HepG2 (cell line): ENCODE data around the gene STOML1. TPM values are rescaled to one million over a fixed set of nuclear protein-coding genes. Genes with fewer than 3 reads are reported as not detected.

Source experiments
- ATAC-seq: fragments of 200-7000 bp; cut with Tn5 transposase; 3 replicates; pipeline ENCODE4 v1.9.1; 2020; ENCODE audit warnings: mild to moderate bottlenecking, moderate library complexity
- BruUV-seq: library from RNA; stranded (reverse); fragments of 400-500 nt; replicated peaks from 2 replicates; lab custom pipeline; 2021; lab: Mats Ljungman, UMichigan
- CTCF ChIA-PET: fragments of 300-600 bp; formaldehyde crosslinking; extraction: SDS; loops from one replicate; lab custom pipeline; 2021; ENCODE audit warnings: low total read pairs, inconsistent platforms, low intra/inter-chr PET ratio; lab: Yijun Ruan, JAX
- POLR2A ChIA-PET: fragments of 350-600 bp; sonication (Branson Sonifier 250); formaldehyde crosslinking; loops from one replicate; lab custom pipeline; 2020; ENCODE audit warnings: antibody characterized with exemption, inconsistent platforms; lab: Yijun Ruan, JAX
- DNase-seq: peaks from one replicate; pipeline ENCODE4 v3.0.0-alpha.2; 2015; ENCODE audit warnings: low spot score
- FAIRE-seq: peaks from 3 replicates; lab custom pipeline; 2011; peaks lifted over from hg19 to GRCh38; lab: Jason Lieb, UNC
- H2AFZ ChIP-seq: one replicate; pipeline ENCODE4 v1.6.1; 2011; ENCODE audit warnings: low read length, inconsistent platforms
- H3K27ac ChIP-seq: fragments of 300-600 bp; 3 replicates; pipeline ENCODE4 v1.8.0; 2011; ENCODE audit warnings: mixed run types, mild to moderate bottlenecking, mixed read lengths, low read length, inconsistent platforms; ENCODE audit not compliant: insufficient read depth; ENCODE audit errors: extremely low read length
- H3K27me3 ChIP-seq, 2 experiments: fragments of 200-600 bp in 1 of 2; 2 replicates in 1 of 2; 3 replicates in 1 of 2; pipeline versions ENCODE4 v1.6.0 to v1.8.0; 2011; ENCODE audit warnings: low read length in 2 of 2, mild to moderate bottlenecking in 2 of 2, moderate library complexity in 2 of 2, inconsistent platforms in 1 of 2; ENCODE audit not compliant: insufficient read depth in 2 of 2, control insufficient read depth in 1 of 2
- H3K36me3 ChIP-seq, 2 experiments: fragments of 200-600 bp in 1 of 2; replicated peaks in 1 of 2; 2 replicates in 1 of 2; 3 replicates in 1 of 2; pipeline versions ENCODE4 v1.5.1 to v1.8.0; 2011; ENCODE audit warnings: low read length in 2 of 2, inconsistent platforms in 1 of 2; ENCODE audit not compliant: insufficient read depth in 2 of 2, control insufficient read depth in 1 of 2
- H3K4me1 ChIP-seq: 2 replicates; pipeline ENCODE4 v1.5.1; 2012; ENCODE audit warnings: low read length, inconsistent platforms; ENCODE audit not compliant: insufficient read depth
- H3K4me2 ChIP-seq: 2 replicates; pipeline ENCODE4 v1.6.0; 2011; ENCODE audit warnings: low read depth, low read length, inconsistent platforms
- H3K4me3 ChIP-seq, 3 experiments: fragments of 200-600 bp in 1 of 3; sonication (generic), shearing (Covaris generic) in 1 of 3; replicated peaks in 1 of 3; 2 replicates each; pipeline ENCODE4 v1.5.1; 2011 to 2016; ENCODE audit warnings: low read length in 3 of 3, inconsistent platforms in 2 of 3, low read depth in 2 of 3, mild to moderate bottlenecking in 2 of 3, control low read depth in 1 of 3, mixed read lengths in 1 of 3; ENCODE audit not compliant: insufficient read depth in 1 of 3
- H3K79me2 ChIP-seq: one replicate; pipeline ENCODE4 v1.6.1; 2011; ENCODE audit warnings: low read length, inconsistent platforms; ENCODE audit not compliant: insufficient read depth
- H3K9ac ChIP-seq: 2 replicates; pipeline ENCODE4 v1.6.0; 2011; ENCODE audit warnings: mild to moderate bottlenecking, low read depth, low read length, inconsistent platforms; ENCODE audit not compliant: insufficient read depth
- H3K9me3 ChIP-seq: 2 replicates; pipeline ENCODE4 v1.5.1; 2012; ENCODE audit warnings: mild to moderate bottlenecking, low read length
- H4K20me1 ChIP-seq: 2 replicates; pipeline ENCODE4 v1.6.0; 2011; ENCODE audit warnings: inconsistent platforms, mild to moderate bottlenecking, low read length, moderate library complexity; ENCODE audit not compliant: insufficient read depth
- CC2D1A ChIP-seq: sonication (generic); formaldehyde crosslinking; IDR thresholded peaks from 2 replicates; pipeline ENCODE4 v1.8.1; 2023; ENCODE audit warnings: mild to moderate bottlenecking, missing genetic modification reagents
- EZH2 ChIP-seq: conservative IDR thresholded peaks from 2 replicates; pipeline ENCODE4 v1.6.1; 2012; ENCODE audit warnings: mild to moderate bottlenecking, low read depth, low read length, moderate library complexity
- FOXA1 ChIP-seq, 2 experiments: fragments of 450-650 bp in 1 of 2; sonication (generic) in 1 of 2; formaldehyde crosslinking in 1 of 2; IDR thresholded peaks; 2 replicates each; pipeline versions ENCODE4 v1.4.0 to v1.6.1; 2016 to 2020; ENCODE audit warnings: missing genetic modification reagents in 1 of 2
- GTF3A ChIP-seq: sonication (generic); formaldehyde crosslinking; conservative IDR thresholded peaks from 2 replicates; pipeline ENCODE4 v1.4.0; 2020; ENCODE audit warnings: mild to moderate bottlenecking, missing genetic modification reagents
- JUNB ChIP-seq: sonication (generic); formaldehyde crosslinking; IDR thresholded peaks from 2 replicates; pipeline ENCODE4 v1.8.0; 2022; ENCODE audit warnings: missing genetic modification reagents, mild to moderate bottlenecking, borderline replicate concordance
- KLF15 ChIP-seq: sonication (generic); formaldehyde crosslinking; IDR thresholded peaks from 2 replicates; pipeline ENCODE4 v1.8.1; 2023; ENCODE audit warnings: borderline replicate concordance, mild to moderate bottlenecking, inconsistent platforms, missing genetic modification reagents, mixed read lengths
- MBNL3 ChIP-seq: fragments of 250-450 bp; sonication (Bioruptor Pico); conservative IDR thresholded peaks from 2 replicates; pipeline ENCODE4 v1.8.0; 2022; ENCODE audit warnings: mild to moderate bottlenecking, inconsistent platforms
- MLX ChIP-seq: IDR thresholded peaks from 2 replicates; pipeline ENCODE4 v1.6.1; 2016
- POLR2A ChIP-seq, 2 experiments: IDR thresholded peaks; 2 replicates each; pipeline ENCODE4 v1.6.1; 2011; ENCODE audit warnings: low read depth in 2 of 2, low read length in 2 of 2, mild to moderate bottlenecking in 1 of 2, moderate library complexity in 1 of 2; ENCODE audit not compliant: insufficient read depth in 1 of 2
- RFXANK ChIP-seq: IDR thresholded peaks from 2 replicates; pipeline ENCODE4 v1.6.1; 2016
- SRSF9 ChIP-seq: fragments of 200-400 bp; formaldehyde crosslinking; IDR thresholded peaks from 2 replicates; pipeline ENCODE4 v1.6.1; 2018; ENCODE audit warnings: borderline replicate concordance, mild to moderate bottlenecking, low read depth, low read length; ENCODE audit not compliant: insufficient read depth, poor library complexity, severe bottlenecking
- STAG1 ChIP-seq: sonication (generic); formaldehyde crosslinking; IDR thresholded peaks from 2 replicates; pipeline ENCODE4 v1.4.0; 2020; ENCODE audit warnings: missing genetic modification reagents
- SUZ12 ChIP-seq: fragments of 150-350 bp; IDR thresholded peaks from 2 replicates; pipeline ENCODE4 v1.6.1; 2014; ENCODE audit warnings: low read depth, low read length
- ZNF253 ChIP-seq: sonication (generic); formaldehyde crosslinking; IDR thresholded peaks from 2 replicates; pipeline ENCODE4 v1.8.0; 2022; ENCODE audit warnings: mild to moderate bottlenecking, missing genetic modification reagents, borderline replicate concordance
- ZNF367 ChIP-seq: sonication (generic); formaldehyde crosslinking; IDR thresholded peaks from 2 replicates; pipeline ENCODE4 v1.4.0; 2020; ENCODE audit warnings: missing genetic modification reagents, borderline replicate concordance
- ZNF446 ChIP-seq: sonication (generic); formaldehyde crosslinking; IDR thresholded peaks from 2 replicates; pipeline ENCODE4 v1.5.0; 2020; ENCODE audit warnings: mild to moderate bottlenecking, missing genetic modification reagents
- ZNF644 ChIP-seq: IDR thresholded peaks from 2 replicates; pipeline ENCODE4 v1.6.1; 2016; ENCODE audit warnings: low read depth
- ZNF776 ChIP-seq: sonication (generic); formaldehyde crosslinking; IDR thresholded peaks from 2 replicates; pipeline ENCODE4 v1.4.0; 2020; ENCODE audit warnings: mild to moderate bottlenecking, missing genetic modification reagents
- ZNF841 ChIP-seq: sonication (generic); formaldehyde crosslinking; IDR thresholded peaks from 2 replicates; pipeline ENCODE4 v1.8.1; 2023; ENCODE audit warnings: missing genetic modification reagents, borderline replicate concordance
- WGBS: methylation state at CpG from one replicate; pipeline ENCODE4 v1.1.6; 2017; ENCODE audit warnings: low lambda C conversion rate; 5-methylcytosine and 5-hydroxymethylcytosine counted together
- in situ Hi-C: cut with HindIII; loops from 2 replicates; pipeline ENCODE4 v1.10.0; 2017; ENCODE audit warnings: low pct_unique_long_range_greater_than_20kb; ENCODE audit not compliant: extremely low pct_ligation_motif_present
- intact Hi-C: fragments of 100-400 bp; cut with micrococcal nuclease; formaldehyde crosslinking; loops from one replicate; pipeline ENCODE4 v1.10.0; 2022; ENCODE audit not compliant: unreplicated experiment
- polyA plus RNA-seq, 8 experiments: library from polyadenylated mRNA; depleted of rRNA in 3 of 8; stranded (reverse) in 7 of 8; unstranded in 1 of 8; fragments of >200 nt; fragmentation: Illumina TruSeq in 4 of 8; extraction: Trizol in 4 of 8; gene quantifications; 2 replicates each; pipeline versions ENCODE4 v1.2.1 to v1.2.3, GENCODE V29; 2011 to 2016; ENCODE audit warnings: low read depth in 4 of 8, missing spikeins in 1 of 8, mixed read lengths in 1 of 8; ENCODE audit not compliant: insufficient read depth in 1 of 8
- total RNA-seq, 5 experiments: library from RNA; depleted of rRNA; stranded (reverse); fragments of >200 nt; fragmentation: Illumina TruSeq; extraction: Trizol; gene quantifications; 2 replicates each; pipeline ENCODE4 v1.2.3, GENCODE V29; 2016; ENCODE audit warnings: low read depth in 1 of 5

Gene STOML1
- total and polyA plus RNA-seq, 2 of the 13 experiments (the other 11 are each of a cell fraction or from before 2014, with no cell fraction given) = 3.5 to 3.7 TPM

GRCh38 chr15:74022706-74023470, 30.8 kb upstream of the STOML1 start:
- no peaks in the 10 kb centered on the region for H3K4me1 ChIP-seq
- H3K27me3 ChIP-seq = no peaks in the 10 kb centered on the region
- FAIRE-seq (no peak), DNase-seq (no peak), ATAC-seq (no peak)
- intact Hi-C loops (no loop called here), in situ Hi-C loops (no loop called here)
- H4K20me1 ChIP-seq = no peaks in the 10 kb centered on the region
- POLR2A ChIA-PET = no interaction called here
- CTCF ChIA-PET = no interaction called here
- H3K4me3 ChIP-seq = no peak overlapping the region
- no peak for TF ChIP-seq POLR2A (IDR thresholded peaks at IDR 0.05; ENCODE audit: insufficient read depth in 1 of 2, low read depth in 2 of 2, low read length in 2 of 2)
- TF ChIP-seq ZNF841 (CRISPR knock-in tag) = no peak
- no peak for TF ChIP-seq CC2D1A (CRISPR knock-in tag)
- no peak for TF ChIP-seq RFXANK (CRISPR knock-in tag)
- no peak for TF ChIP-seq ZNF644 (CRISPR knock-in tag)
- no peak for TF ChIP-seq FOXA1 (IDR thresholded peaks at IDR 0.05)
- TF ChIP-seq FOXA1 (CRISPR knock-in tag; IDR thresholded peaks at IDR 0.05) = no peak
- TF ChIP-seq STAG1 (CRISPR knock-in tag) = no peak
- no peak for TF ChIP-seq MBNL3 (CRISPR knock-in tag)
- no peak for TF ChIP-seq ZNF253
- TF ChIP-seq SUZ12 = no peak
- no peak for TF ChIP-seq ZNF776
- TF ChIP-seq GTF3A (CRISPR knock-in tag) = no peak
- no peak for TF ChIP-seq JUNB (CRISPR knock-in tag)
- TF ChIP-seq ZNF367 (CRISPR knock-in tag) = no peak
- no peak for TF ChIP-seq KLF15 (CRISPR knock-in tag)
- no peak for TF ChIP-seq ZNF446 (CRISPR knock-in tag)
- TF ChIP-seq EZH2 = no peak
- TF ChIP-seq MLX = no peak
- TF ChIP-seq SRSF9 = no peak
- no peak overlapping the region for H3K4me2 ChIP-seq
- no peak overlapping the region for H3K9ac ChIP-seq
- no peaks in the 10 kb centered on the region for H3K79me2 ChIP-seq
- H2AFZ ChIP-seq = no peak overlapping the region
- H3K27ac ChIP-seq = no peak overlapping the region
- no peaks in the 10 kb centered on the region for H3K9me3 ChIP-seq
- WGBS = 99% methylated on average over 41 of the region's 66 CpGs
- no TSS peak for BruUV-seq
- H3K36me3 ChIP-seq = peaks cover 16 to 44% of the 10 kb centered on the region in 2 experiments; a peak in 4 of 5 replicates
